Right lobe of liver (tissue), 4 donors: ENCODE results near the gene LRRC2.

Source experiments
- POLR2A ChIP-seq: fragments of 450-650 bp; IDR thresholded peaks from one replicate; pipeline ENCODE4 v1.6.1; 2017; ENCODE audit warnings: antibody characterized with exemption, mild to moderate bottlenecking
- TF ChIP-seq, protein P1 (sequence below), 4 donors: fragments of 200-600 bp in 3 of 4; fragments of 450-650 bp in 1 of 4; IDR thresholded peaks; one replicate each; pipeline versions ENCODE4 v1.5.1 to v1.8.0; 2016 to 2022; ENCODE audit warnings: antibody characterized with exemption in 4 of 4, mild to moderate bottlenecking in 2 of 4
- donor health status: DM: no; HTN: no; CAD: no.
- donor health status: DM: no; HTN: no; CAD: no.
- donor health status: DM: no; HTN: yes; CAD: no.

DNA sequence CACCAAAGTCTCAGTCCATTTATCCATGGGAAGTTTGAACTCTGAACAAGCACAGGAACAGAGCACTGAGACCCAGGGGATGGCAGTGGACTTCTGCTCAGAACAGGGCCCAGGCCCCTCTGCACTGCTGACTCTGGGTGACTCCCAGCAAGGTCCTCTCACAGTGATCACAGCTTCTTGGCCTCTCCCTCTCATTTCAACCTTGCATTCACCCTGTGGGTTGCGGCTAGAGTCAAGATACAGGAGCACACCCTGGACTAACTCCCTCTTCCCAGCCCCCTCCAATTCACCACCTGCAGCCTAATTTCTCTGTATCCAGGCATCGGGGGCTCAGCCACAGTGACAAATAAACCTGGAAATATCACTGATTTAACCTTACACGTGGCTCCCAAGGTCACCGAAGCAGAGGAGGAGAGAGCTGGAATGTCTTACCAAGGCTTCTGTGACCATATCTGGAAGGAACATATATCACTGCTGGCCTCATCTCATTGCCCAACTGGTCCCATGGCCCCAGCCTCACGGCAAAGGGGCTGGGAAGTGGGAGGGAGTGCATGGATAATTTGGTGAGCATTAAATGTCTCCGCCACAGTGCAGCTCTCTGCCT, 67.1 kb downstream of the LRRC2 start:
- TF ChIP-seq, protein P1, sequence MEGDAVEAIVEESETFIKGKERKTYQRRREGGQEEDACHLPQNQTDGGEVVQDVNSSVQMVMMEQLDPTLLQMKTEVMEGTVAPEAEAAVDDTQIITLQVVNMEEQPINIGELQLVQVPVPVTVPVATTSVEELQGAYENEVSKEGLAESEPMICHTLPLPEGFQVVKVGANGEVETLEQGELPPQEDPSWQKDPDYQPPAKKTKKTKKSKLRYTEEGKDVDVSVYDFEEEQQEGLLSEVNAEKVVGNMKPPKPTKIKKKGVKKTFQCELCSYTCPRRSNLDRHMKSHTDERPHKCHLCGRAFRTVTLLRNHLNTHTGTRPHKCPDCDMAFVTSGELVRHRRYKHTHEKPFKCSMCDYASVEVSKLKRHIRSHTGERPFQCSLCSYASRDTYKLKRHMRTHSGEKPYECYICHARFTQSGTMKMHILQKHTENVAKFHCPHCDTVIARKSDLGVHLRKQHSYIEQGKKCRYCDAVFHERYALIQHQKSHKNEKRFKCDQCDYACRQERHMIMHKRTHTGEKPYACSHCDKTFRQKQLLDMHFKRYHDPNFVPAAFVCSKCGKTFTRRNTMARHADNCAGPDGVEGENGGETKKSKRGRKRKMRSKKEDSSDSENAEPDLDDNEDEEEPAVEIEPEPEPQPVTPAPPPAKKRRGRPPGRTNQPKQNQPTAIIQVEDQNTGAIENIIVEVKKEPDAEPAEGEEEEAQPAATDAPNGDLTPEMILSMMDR (IDR thresholded peaks at IDR 0.05): no peak
- no peak for TF ChIP-seq POLR2A
